MCF 10A (cell line): Measurements from ENCODE around the gene LRRC56. TPM values are rescaled to one million over a fixed set of nuclear protein-coding genes. Genes with fewer than 3 reads are reported as not detected.

ENCODE experiments used
- BruUV-seq: library from RNA; stranded (reverse); fragments of 400-500 nt; replicated peaks from 2 replicates; lab custom pipeline; 2021; lab: Mats Ljungman, UMichigan
- CTCF ChIA-PET: fragments of 300-600 bp; sonication (Branson Sonifier 250); formaldehyde crosslinking; extraction: SDS; loops from one replicate; lab custom pipeline; 2021; ENCODE audit warnings: antibody characterized with exemption, inconsistent platforms; lab: Yijun Ruan, JAX
- POLR2A ChIA-PET: fragments of 300-600, 350-650 bp; sonication (Branson Sonifier 250); formaldehyde crosslinking; extraction: SDS; loops from one replicate; lab custom pipeline; 2020; ENCODE audit warnings: antibody characterized with exemption, inconsistent platforms; lab: Yijun Ruan, JAX
- DNase-seq: peaks from one replicate; pipeline ENCODE4 v3.0.0-alpha.2; 2018; ENCODE audit not compliant: unreplicated experiment
- H3K27ac Mint-ChIP-seq: one replicate; pipeline ENCODE4 v1.8.0; 2022; ENCODE audit warnings: mild to moderate bottlenecking, low read depth, mixed read lengths; ENCODE audit not compliant: unreplicated experiment
- H3K27me3 Mint-ChIP-seq: one replicate; pipeline ENCODE4 v1.8.0; 2022; ENCODE audit warnings: mixed read lengths; ENCODE audit not compliant: insufficient read depth, unreplicated experiment
- H3K36me3 Mint-ChIP-seq: one replicate; pipeline ENCODE4 v1.8.0; 2022; ENCODE audit warnings: mild to moderate bottlenecking, moderate library complexity, mixed read lengths; ENCODE audit not compliant: insufficient read depth, unreplicated experiment
- H3K4me1 Mint-ChIP-seq: one replicate; pipeline ENCODE4 v1.8.0; 2022; ENCODE audit warnings: mixed read lengths; ENCODE audit not compliant: insufficient read depth, unreplicated experiment
- H3K4me3 Mint-ChIP-seq: one replicate; pipeline ENCODE4 v1.8.0; 2022; ENCODE audit warnings: mild to moderate bottlenecking, moderate library complexity, mixed read lengths; ENCODE audit not compliant: unreplicated experiment
- H3K9me3 Mint-ChIP-seq: one replicate; pipeline ENCODE4 v1.8.0; 2022; ENCODE audit warnings: mixed read lengths; ENCODE audit not compliant: unreplicated experiment
- CTCF ChIP-seq: fragments of 200-600 bp; IDR thresholded peaks from one replicate; pipeline ENCODE4 v1.8.0; 2022; ENCODE audit warnings: antibody characterized with exemption, mild to moderate bottlenecking; ENCODE audit not compliant: unreplicated experiment
- intact Hi-C: fragments of 100-400 bp; cut with micrococcal nuclease; formaldehyde crosslinking; loops from 2 replicates; pipeline ENCODE4 v1.14.1; 2022
- total RNA-seq: library from RNA; stranded (reverse); gene quantifications from 2 replicates; pipeline ENCODE4 v1.2.3, GENCODE V29; 2022

Gene LRRC56
- total RNA-seq, 1 experiment from 2014 or later, result 0.75 TPM

- POLR2A ChIA-PET, result no interaction called here
These were observed 13.8 kb downstream of the LRRC56 start for GRCh38 chr11:551131-551530.

DNA sequence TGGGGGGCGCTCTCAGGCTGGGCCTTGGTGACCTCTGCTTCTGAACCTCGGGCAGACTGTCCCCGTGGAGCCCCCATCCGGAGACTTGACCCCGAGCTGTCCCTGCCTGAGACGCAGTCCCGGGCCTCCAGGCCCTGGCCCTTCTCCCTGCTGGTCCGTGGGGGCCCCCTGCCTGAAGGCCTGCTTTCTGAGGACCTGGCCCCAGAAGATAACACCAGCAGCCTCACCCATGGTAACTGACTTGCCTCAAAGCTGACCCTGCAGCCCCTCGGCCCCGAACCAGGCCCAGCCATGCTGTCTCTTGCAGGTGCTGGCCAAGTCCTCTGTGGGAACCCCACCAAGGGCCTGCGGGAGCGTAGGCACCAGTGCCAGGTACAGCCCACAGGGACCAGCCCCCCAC is 14.3 kb downstream of the LRRC56 start:
- TF ChIP-seq CTCF, result no peak
- CTCF ChIA-PET, result interaction anchor here (0.6 kb wide), 1 partner anchor 13 kb away, joined by 5 read pairs; no protein-coding TSS in a partner anchor
- no TSS peak for BruUV-seq
- no peaks in the 10 kb centered on the region for H3K9me3 Mint-ChIP-seq
- no peaks in the 10 kb centered on the region for H3K27me3 Mint-ChIP-seq
- DNase-seq, result no peak
- H3K27ac Mint-ChIP-seq, result no peak overlapping the region
- no peak overlapping the region for H3K4me3 Mint-ChIP-seq
- intact Hi-C loops, result no loop called here
- no peaks in the 10 kb centered on the region for H3K36me3 Mint-ChIP-seq
- no peaks in the 10 kb centered on the region for H3K4me1 Mint-ChIP-seq
- POLR2A ChIA-PET, result no interaction called here

More at GRCh38 chr11:551131-551530, 13.8 kb downstream of the LRRC56 start:
- TF ChIP-seq CTCF, result no peak
- Mint-ChIP-seq H3K4me1 (no peaks in the 10 kb centered on the region), H3K4me3 (no peak overlapping the region), H3K27ac (no peak overlapping the region), H3K9me3 (no peaks in the 10 kb centered on the region), H3K36me3 (no peaks in the 10 kb centered on the region), H3K27me3 (no peaks in the 10 kb centered on the region)
- no TSS peak for BruUV-seq
- no peak for DNase-seq
- CTCF ChIA-PET, result interaction anchor here (0.6 to 0.7 kb wide), 2 partner anchors 27 to 32 kb away, joined by 3 read pairs; no protein-coding TSS in a partner anchor
- intact Hi-C loops, result no loop called here

DNA sequence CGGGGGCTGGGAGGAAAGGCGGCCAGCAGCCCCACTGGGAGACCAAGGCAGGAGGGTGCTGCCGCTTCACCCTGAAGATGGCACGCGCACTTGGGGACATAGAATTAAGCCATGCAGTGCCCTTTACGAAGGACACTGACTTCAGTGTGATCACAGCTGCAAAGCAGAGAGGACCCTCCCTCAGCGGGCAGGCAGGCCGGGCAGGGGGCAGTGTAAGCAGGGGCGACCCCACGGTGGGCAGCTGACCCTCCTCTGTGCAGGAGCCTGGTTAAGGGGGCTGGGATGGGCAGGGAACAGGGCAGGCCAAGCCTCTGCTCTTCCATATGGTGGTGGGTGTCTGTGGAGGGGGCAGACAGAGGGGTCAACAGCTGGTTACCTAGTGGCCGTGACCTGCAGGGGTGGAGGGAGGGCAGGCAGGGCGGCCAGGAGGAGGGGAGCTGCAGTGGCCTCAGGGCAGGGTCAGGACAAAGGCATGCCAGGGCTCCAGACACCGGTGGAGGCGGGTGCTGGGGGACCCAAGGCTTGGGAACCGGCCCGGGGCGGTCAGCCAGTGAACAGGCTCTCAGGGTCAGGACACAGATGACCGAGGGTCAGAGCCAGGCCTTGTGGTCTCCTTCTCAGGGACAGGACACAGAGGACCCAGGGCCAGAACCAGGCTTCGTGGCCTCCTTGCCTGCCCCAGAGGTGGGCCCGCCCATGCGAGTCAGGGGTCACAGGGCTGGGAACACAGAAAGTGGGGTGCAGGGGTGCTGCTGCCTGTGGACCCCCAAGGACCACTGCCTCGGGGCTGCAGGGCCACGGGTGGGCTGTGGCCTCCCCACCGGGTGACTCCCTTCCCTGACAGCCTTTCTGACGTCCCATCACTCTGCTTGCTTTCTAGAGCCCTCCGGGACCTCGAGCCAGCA is 16.0 kb downstream of the LRRC56 start:
- Mint-ChIP-seq H3K4me1 (no peaks in the 10 kb centered on the region), H3K36me3 (no peaks in the 10 kb centered on the region), H3K27ac (no peak overlapping the region), H3K9me3 (no peaks in the 10 kb centered on the region), H3K4me3 (no peak overlapping the region), H3K27me3 (no peaks in the 10 kb centered on the region)
- no TSS peak for BruUV-seq
- DNase-seq, result no peak
- CTCF ChIA-PET, result interaction anchor here (0.6 to 0.7 kb wide), 2 partner anchors 25 to 176 kb away, joined by 4 read pairs; no protein-coding TSS in a partner anchor
- intact Hi-C loops, result no loop called here
- no peak for TF ChIP-seq CTCF
- POLR2A ChIA-PET, result interaction anchor here (0.6 to 1.4 kb wide), 3 partner anchors 8 to 154 kb away, joined by 4 read pairs; no protein-coding TSS in a partner anchor

- ChIA-PET CTCF (interaction anchor here (0.6 to 0.8 kb wide), 3 partner anchors 8 to 175 kb away, joined by 3 to 4 read pairs (median 4); no protein-coding TSS in a partner anchor), POLR2A (interaction anchor here (0.6 to 1.8 kb wide), 5 partner anchors 9 to 153 kb away, joined by 3 to 9 read pairs (median 4); partner anchors contain the start of gene PHRF1)
- intact Hi-C loops, result no loop called here
These were observed 16.6 kb downstream of the LRRC56 start for GRCh38 chr11:553988-554340.

More at GRCh38 chr11:553988-554340, 16.6 kb downstream of the LRRC56 start:
- TF ChIP-seq CTCF, result no peak
- H3K36me3 Mint-ChIP-seq, result no peaks in the 10 kb centered on the region
- peaks cover under 1% of the 10 kb centered on the region for H3K4me1 Mint-ChIP-seq
- no peaks in the 10 kb centered on the region for H3K27me3 Mint-ChIP-seq
- no TSS peak for BruUV-seq
- H3K4me3 Mint-ChIP-seq, result no peak overlapping the region
- DNase-seq, result no peak
- H3K9me3 Mint-ChIP-seq, result no peaks in the 10 kb centered on the region
- H3K27ac Mint-ChIP-seq, result no peak overlapping the region
